A673 (cell line): Measurements from ENCODE around the gene CH25H. TPM values are rescaled to one million over a fixed set of nuclear protein-coding genes. Genes with fewer than 3 reads are reported as not detected.

Experiments
- BruUV-seq: library from RNA; stranded (reverse); fragments of 400-500 nt; replicated peaks from 2 replicates; lab custom pipeline; 2021; lab: Mats Ljungman, UMichigan
- CTCF ChIA-PET: fragments of 300-600 bp; sonication (Branson Sonifier 250); formaldehyde crosslinking; loops from one replicate; lab custom pipeline; 2022; ENCODE audit warnings: antibody characterized with exemption; lab: Charles Lee
- POLR2A ChIA-PET: fragments of 300-600 bp; sonication (Branson Sonifier 250); formaldehyde crosslinking; loops from one replicate; lab custom pipeline; 2022; ENCODE audit warnings: antibody characterized with exemption; ENCODE audit not compliant: low non-redundant PET; lab: Charles Lee
- DNase-seq: peaks from one replicate; pipeline ENCODE4 v3.0.0-alpha.2; 2015; ENCODE audit warnings: low spot score
- H3K27ac ChIP-seq: fragments of 200-600 bp; sonication (generic); 2 replicates; pipeline ENCODE4 v1.5.1; 2016; ENCODE audit warnings: mixed run types, low read depth, mild to moderate bottlenecking, mixed read lengths, antibody characterized with exemption, low read length; ENCODE audit not compliant: poor library complexity, severe bottlenecking
- H3K27me3 ChIP-seq: fragments of 200-600 bp; sonication (generic); replicated peaks from 2 replicates; pipeline ENCODE4 v1.6.1; 2017; ENCODE audit warnings: mixed run types, low read depth, mild to moderate bottlenecking, mixed read lengths, antibody characterized with exemption, low read length; ENCODE audit not compliant: insufficient read depth, poor library complexity
- H3K36me3 ChIP-seq: fragments of 200-600 bp; sonication (generic); 2 replicates; pipeline ENCODE4 v1.6.1; 2016; ENCODE audit warnings: mixed run types, mild to moderate bottlenecking, mixed read lengths, antibody characterized with exemption, low read length; ENCODE audit not compliant: insufficient read depth, poor library complexity, severe bottlenecking
- H3K4me1 ChIP-seq: fragments of 200-600 bp; sonication (generic); 2 replicates; pipeline ENCODE4 v1.6.1; 2017; ENCODE audit warnings: mixed run types, mild to moderate bottlenecking, mixed read lengths, antibody characterized with exemption, low read length; ENCODE audit not compliant: insufficient read depth, poor library complexity, severe bottlenecking
- H3K4me3 ChIP-seq: fragments of 200-600 bp; sonication (generic); 2 replicates; pipeline ENCODE4 v1.5.1; 2016; ENCODE audit warnings: low read depth, mixed run types, mild to moderate bottlenecking, mixed read lengths, low read length; ENCODE audit not compliant: poor library complexity, severe bottlenecking
- H3K9me3 ChIP-seq: fragments of 200-600 bp; sonication (generic); 2 replicates; pipeline ENCODE4 v1.6.1; 2016; ENCODE audit warnings: mixed run types, low read depth, mild to moderate bottlenecking, mixed read lengths, antibody characterized with exemption, low read length; ENCODE audit not compliant: poor library complexity, severe bottlenecking
- EZH2 ChIP-seq: fragments of 200-600 bp; sonication (generic); IDR thresholded peaks from 2 replicates; pipeline ENCODE4 v1.6.1; 2017; ENCODE audit warnings: borderline replicate concordance, low read depth, mild to moderate bottlenecking, mixed read lengths, antibody characterized with exemption, low read length; ENCODE audit not compliant: poor library complexity, severe bottlenecking
- intact Hi-C: fragments of 100-400 bp; cut with micrococcal nuclease; formaldehyde crosslinking; loops from one replicate; pipeline ENCODE4 v1.10.0; 2022; ENCODE audit not compliant: unreplicated experiment
- total RNA-seq: library from RNA; stranded (reverse); gene quantifications from 2 replicates; pipeline ENCODE4 v1.2.3, GENCODE V29; 2021
- TF ChIP-seq, protein P1 (sequence below): fragments of 300-800, 200-600 bp; sonication (generic); conservative IDR thresholded peaks from 2 replicates; pipeline ENCODE4 v1.5.1; 2017; ENCODE audit warnings: low read depth, mild to moderate bottlenecking, antibody characterized with exemption, low read length, moderate library complexity, mixed read lengths

CH25H gene
- total RNA-seq, 1 experiment from 2014 or later = 0.56 TPM

DNA sequence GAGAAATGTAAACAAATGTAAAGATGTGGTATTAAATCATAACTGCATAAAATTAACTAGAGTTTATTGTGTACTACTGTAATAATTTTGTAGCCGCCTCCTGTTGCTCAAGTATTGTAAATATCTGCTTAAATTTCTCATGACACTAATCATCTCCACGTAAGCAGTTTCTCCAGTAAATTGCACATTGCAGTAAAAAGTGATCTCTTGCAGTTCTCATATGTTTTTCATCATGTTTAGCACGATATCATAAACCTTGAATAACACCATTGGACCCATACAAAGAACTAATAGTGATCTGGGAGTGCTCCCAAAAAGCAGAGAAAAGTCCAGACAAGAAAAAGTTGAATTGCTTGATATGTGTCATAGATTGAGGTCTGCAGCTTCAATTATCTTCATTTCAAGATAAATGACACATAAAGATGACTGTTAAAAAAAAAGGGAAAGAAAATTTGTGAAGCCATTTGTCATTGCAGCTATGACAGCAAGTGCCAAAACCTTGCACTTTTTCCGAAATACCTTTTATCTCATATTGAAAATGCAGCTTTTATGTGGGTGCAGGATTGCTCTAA, 29.2 kb upstream of the CH25H start:
- intact Hi-C loops = no loop called here
- Histone ChIP-seq H3K27me3 (no peaks in the 10 kb centered on the region), H3K9me3 (no peaks in the 10 kb centered on the region), H3K27ac (no peak overlapping the region), H3K4me1 (no peaks in the 10 kb centered on the region), H3K4me3 (no peak overlapping the region), H3K36me3 (no peaks in the 10 kb centered on the region)
- DNase-seq = no peak
- POLR2A ChIA-PET = no interaction called here
- TF ChIP-seq, protein P1, sequence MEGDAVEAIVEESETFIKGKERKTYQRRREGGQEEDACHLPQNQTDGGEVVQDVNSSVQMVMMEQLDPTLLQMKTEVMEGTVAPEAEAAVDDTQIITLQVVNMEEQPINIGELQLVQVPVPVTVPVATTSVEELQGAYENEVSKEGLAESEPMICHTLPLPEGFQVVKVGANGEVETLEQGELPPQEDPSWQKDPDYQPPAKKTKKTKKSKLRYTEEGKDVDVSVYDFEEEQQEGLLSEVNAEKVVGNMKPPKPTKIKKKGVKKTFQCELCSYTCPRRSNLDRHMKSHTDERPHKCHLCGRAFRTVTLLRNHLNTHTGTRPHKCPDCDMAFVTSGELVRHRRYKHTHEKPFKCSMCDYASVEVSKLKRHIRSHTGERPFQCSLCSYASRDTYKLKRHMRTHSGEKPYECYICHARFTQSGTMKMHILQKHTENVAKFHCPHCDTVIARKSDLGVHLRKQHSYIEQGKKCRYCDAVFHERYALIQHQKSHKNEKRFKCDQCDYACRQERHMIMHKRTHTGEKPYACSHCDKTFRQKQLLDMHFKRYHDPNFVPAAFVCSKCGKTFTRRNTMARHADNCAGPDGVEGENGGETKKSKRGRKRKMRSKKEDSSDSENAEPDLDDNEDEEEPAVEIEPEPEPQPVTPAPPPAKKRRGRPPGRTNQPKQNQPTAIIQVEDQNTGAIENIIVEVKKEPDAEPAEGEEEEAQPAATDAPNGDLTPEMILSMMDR = no peak
- TF ChIP-seq EZH2 = no peak
- no TSS peak for BruUV-seq
- CTCF ChIA-PET = no interaction called here

DNA sequence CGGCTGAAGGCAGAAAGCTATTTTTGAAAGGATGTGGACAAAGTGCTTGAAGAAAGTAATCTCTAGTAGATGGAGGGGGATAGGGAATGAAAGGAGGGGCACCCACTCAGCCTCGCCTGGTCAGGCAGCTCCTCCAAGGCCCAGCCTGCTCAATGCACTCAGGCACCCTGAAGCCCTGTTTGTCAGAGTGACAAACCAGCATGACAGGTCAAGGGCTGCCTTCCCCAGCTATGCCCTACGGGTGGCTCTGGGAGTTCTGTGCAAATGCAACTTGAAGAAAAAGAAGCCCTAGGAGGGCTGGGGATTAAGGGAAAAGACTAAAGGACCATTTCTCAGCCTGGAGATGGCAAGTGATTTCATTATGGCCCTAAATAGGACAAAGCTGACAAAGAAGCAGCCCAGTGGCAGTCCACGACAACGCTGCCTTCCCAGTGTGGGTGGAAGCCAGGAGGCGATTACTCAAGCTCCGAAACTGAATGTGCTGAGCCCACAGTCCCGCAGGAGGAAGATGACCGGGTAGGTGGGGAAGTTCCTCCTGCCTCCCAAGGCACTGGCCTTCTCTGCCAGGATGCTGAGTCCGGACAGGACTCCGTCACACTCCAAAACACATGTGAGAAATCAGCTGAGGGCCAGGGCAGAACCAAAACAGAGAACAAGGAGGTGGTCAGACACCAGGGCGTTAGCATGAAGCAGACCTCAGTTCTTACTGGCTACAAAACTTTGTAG, 28.1 kb upstream of the CH25H start:
- DNase-seq = no peak
- intact Hi-C loops = no loop called here
- Histone ChIP-seq H3K9me3 (no peaks in the 10 kb centered on the region), H3K27me3 (no peaks in the 10 kb centered on the region), H3K4me3 (no peak overlapping the region), H3K27ac (no peak overlapping the region), H3K4me1 (no peaks in the 10 kb centered on the region), H3K36me3 (no peaks in the 10 kb centered on the region)
- TF ChIP-seq, protein P1 = no peak
- TF ChIP-seq EZH2 = no peak
- BruUV-seq = no TSS peak
- ChIA-PET POLR2A (no interaction called here), CTCF (no interaction called here)

DNA sequence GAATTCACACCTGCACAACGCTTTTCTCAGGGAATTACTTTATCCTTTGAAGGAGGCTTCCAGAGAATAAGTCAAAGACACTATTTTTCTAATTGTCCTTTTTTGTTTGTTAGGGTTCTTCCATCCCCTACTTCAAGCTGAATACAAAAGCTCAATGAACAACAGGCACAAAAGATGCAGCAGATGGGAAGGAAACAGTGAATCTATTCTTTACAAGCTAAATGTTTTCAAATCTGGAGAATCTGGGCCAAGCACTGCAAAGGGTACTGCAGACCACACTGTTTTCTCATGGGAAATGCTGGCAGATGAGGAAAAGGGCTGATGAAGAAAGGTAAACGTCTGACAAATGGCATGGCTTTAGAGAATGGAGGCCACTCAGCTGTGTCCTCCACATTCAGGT, 25.9 kb upstream of the CH25H start:
- Histone ChIP-seq H3K36me3 (no peaks in the 10 kb centered on the region), H3K4me1 (no peaks in the 10 kb centered on the region), H3K4me3 (no peak overlapping the region), H3K27ac (no peak overlapping the region), H3K9me3 (no peaks in the 10 kb centered on the region), H3K27me3 (no peaks in the 10 kb centered on the region)
- no peak for TF ChIP-seq EZH2
- TF ChIP-seq, protein P1 = no peak
- no TSS peak for BruUV-seq
- no peak for DNase-seq
- POLR2A ChIA-PET = no interaction called here
- intact Hi-C loops = no loop called here
- CTCF ChIA-PET = no interaction called here
